ENCODE results near the gene WDCP. TPM values are rescaled to one million over a fixed set of nuclear protein-coding genes. Genes with fewer than 3 reads are reported as not detected.
"Not testable (repeated sequence)": the region's sequence is repeated elsewhere in the genome, so short reads cannot be mapped to it uniquely, and the experiment has no call there.

WDCP gene
- total and polyA plus RNA-seq, 4 donors = 1.3 to 11.2 (median 5.9) TPM

GRCh38 chr2:24020244-24020643 is 26.9 kb downstream of the WDCP start:
- H3K4me1 ChIP-seq (ENCODE audit: control insufficient read depth in 1 of 2, insufficient read depth in 2 of 2, low read length in 2 of 2) = no peaks in the 10 kb centered on the region
- 82 to 85% methylated on average over 4 of the region's 4 CpGs for WGBS, 2 donors
- intact Hi-C loops (cut with DNase I) = no loop called here
- no peaks in the 10 kb centered on the region for H3K9me3 ChIP-seq (ENCODE audit: control insufficient read depth, low read length)
- no peaks in the 10 kb centered on the region for H3K27me3 ChIP-seq (ENCODE audit: control insufficient read depth in 1 of 2, insufficient read depth in 2 of 2, low read length in 1 of 2)
- H3K4me3 ChIP-seq (ENCODE audit: low read length in 2 of 2) = no peak overlapping the region
- H3K36me3 ChIP-seq (ENCODE audit: control insufficient read depth in 1 of 2, insufficient read depth in 2 of 2, low read length in 1 of 2) = peaks cover 0 to 4% of the 10 kb centered on the region in 2 donors
- no peak overlapping the region for H3K27ac ChIP-seq (ENCODE audit: low read depth in 1 of 2, low read length in 2 of 2)
- DNase-seq = no peak
- no peak for ATAC-seq (ENCODE audit: low FRiP score)

GRCh38 chr2:24019729-24020128 is 27.5 kb downstream of the WDCP start:
- H3K4me3 ChIP-seq (ENCODE audit: low read length in 2 of 2) = no peak overlapping the region
- DNase-seq (no peak), ATAC-seq (ENCODE audit: low FRiP score) (no peak)
- no peak overlapping the region for H3K27ac ChIP-seq (ENCODE audit: low read depth in 1 of 2, low read length in 2 of 2)
- H3K27me3 ChIP-seq (ENCODE audit: control insufficient read depth in 1 of 2, insufficient read depth in 2 of 2, low read length in 1 of 2) = no peaks in the 10 kb centered on the region
- peaks cover 0 to 4% of the 10 kb centered on the region in 2 donors for H3K36me3 ChIP-seq (ENCODE audit: control insufficient read depth in 1 of 2, insufficient read depth in 2 of 2, low read length in 1 of 2)
- no peaks in the 10 kb centered on the region for H3K4me1 ChIP-seq (ENCODE audit: control insufficient read depth in 1 of 2, insufficient read depth in 2 of 2, low read length in 2 of 2)
- WGBS, 2 donors = 87 to 91% methylated on average over 5 of the region's 5 CpGs
- intact Hi-C loops (cut with DNase I) = no loop called here
- H3K9me3 ChIP-seq (ENCODE audit: control insufficient read depth, low read length) = no peaks in the 10 kb centered on the region

DNA sequence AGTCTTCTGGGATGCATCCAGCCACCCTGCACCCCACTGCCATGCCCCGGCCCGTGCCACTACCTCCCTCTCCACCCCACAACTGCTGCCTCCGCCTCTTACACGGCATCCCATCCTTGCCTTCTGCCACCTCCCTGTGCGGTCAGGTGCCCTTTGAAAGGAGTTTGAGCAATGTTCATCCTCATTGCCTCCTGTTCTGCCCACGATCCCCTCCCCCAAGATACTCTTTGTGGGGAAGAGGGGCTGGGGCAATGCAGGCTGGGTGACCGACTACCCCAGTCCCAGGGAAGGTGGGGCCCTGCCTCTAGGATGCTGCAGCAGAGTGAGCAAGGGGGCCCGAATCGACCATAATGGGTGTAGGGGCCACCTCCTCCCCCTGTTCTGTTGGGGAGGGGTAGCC is 28.9 kb downstream of the WDCP start:
- Histone ChIP-seq H3K36me3 (ENCODE audit: control insufficient read depth in 1 of 2, insufficient read depth in 2 of 2, low read length in 1 of 2) (no peaks in the 10 kb centered on the region), H3K27ac (ENCODE audit: low read depth in 1 of 2, low read length in 2 of 2) (no peak overlapping the region), H3K4me3 (ENCODE audit: low read length in 2 of 2) (no peak overlapping the region), H3K27me3 (ENCODE audit: control insufficient read depth in 1 of 2, insufficient read depth in 2 of 2, low read length in 1 of 2) (no peaks in the 10 kb centered on the region), H3K4me1 (ENCODE audit: control insufficient read depth in 1 of 2, insufficient read depth in 2 of 2, low read length in 2 of 2) (no peaks in the 10 kb centered on the region), H3K9me3 (ENCODE audit: control insufficient read depth, low read length) (no peaks in the 10 kb centered on the region)
- intact Hi-C loops (cut with DNase I) = no loop called here
- DNase-seq (no peak), ATAC-seq (ENCODE audit: low FRiP score) (no peak)
- 83 to 87% methylated on average over 9 of the region's 9 CpGs for WGBS, 2 donors

DNA sequence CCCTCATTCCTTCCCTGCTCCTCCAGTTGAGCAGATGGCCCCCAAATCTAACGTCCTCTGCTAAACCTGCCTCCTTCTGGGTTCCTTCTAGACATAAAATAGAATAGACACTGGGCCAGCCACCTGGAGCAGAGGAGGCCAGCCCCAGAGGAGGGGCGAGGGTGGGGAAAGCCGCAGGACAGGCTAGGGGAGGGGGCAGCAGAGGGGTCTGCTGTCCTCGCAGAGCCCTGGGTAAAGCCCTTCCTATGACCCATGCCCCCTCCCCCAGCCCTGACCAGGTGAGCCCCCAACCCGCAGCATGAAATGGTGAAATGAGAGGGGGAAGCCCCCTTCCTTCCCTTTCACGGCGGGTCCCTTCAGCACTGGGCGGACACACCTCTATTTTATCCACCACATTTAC is 29.5 kb downstream of the WDCP start:
- Histone ChIP-seq H3K27ac (ENCODE audit: low read depth in 1 of 2, low read length in 2 of 2) (no peak overlapping the region), H3K9me3 (ENCODE audit: control insufficient read depth, low read length) (no peaks in the 10 kb centered on the region), H3K4me1 (ENCODE audit: control insufficient read depth in 1 of 2, insufficient read depth in 2 of 2, low read length in 2 of 2) (no peaks in the 10 kb centered on the region), H3K27me3 (ENCODE audit: control insufficient read depth in 1 of 2, insufficient read depth in 2 of 2, low read length in 1 of 2) (no peaks in the 10 kb centered on the region), H3K4me3 (ENCODE audit: low read length in 2 of 2) (no peak overlapping the region), H3K36me3 (ENCODE audit: control insufficient read depth in 1 of 2, insufficient read depth in 2 of 2, low read length in 1 of 2) (no peaks in the 10 kb centered on the region)
- DNase-seq (no peak), ATAC-seq (ENCODE audit: low FRiP score) (no peak)
- 81 to 84% methylated on average over 8 of the region's 8 CpGs for WGBS, 2 donors
- intact Hi-C loops (cut with DNase I) = no loop called here

DNA sequence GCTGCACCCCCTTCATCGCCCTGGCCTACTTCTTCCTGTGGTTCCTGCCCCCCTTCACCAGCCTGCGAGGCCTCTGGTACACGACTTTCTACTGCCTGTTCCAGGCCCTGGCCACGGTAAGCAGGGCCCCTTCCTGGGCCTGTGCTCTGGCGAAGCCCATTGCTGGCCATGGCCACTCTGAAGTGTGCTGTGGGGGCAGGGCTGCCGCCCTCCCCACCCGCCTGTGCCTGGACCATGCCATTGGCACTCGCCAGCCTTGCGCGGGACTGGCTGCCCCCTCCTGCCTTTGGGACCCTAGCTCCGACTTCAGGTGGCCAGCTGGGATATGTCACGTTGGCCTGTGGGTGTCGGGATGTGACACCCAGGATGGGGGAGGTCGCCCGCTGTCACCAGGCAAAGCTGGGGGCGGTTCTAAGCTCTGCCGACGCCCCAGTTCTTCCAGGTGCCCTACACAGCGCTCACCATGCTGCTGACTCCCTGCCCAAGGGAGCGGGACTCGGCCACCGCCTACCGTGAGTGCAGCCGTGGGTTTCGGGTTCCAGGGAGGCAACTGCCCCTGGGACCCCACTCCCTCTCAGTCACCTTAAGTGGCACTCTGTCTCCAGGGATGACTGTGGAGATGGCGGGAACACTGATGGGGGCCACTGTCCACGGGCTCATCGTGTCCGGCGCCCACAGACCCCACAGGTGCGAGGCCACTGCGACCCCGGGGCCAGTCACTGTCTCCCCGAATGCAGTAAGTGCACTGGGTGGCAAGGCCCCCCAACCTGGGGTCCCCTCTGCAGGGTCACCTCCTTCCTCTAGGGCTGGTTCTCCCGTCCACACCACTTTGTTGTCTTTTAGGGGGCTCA is 30.1 kb downstream of the WDCP start:
- ATAC-seq (ENCODE audit: low FRiP score) (no peak), DNase-seq (peak in 1 of 2 donors; percentile 65)
- Histone ChIP-seq H3K27me3 (ENCODE audit: control insufficient read depth in 1 of 2, insufficient read depth in 2 of 2, low read length in 1 of 2) (no peaks in the 10 kb centered on the region), H3K4me3 (ENCODE audit: low read length in 2 of 2) (no peak overlapping the region), H3K36me3 (ENCODE audit: control insufficient read depth in 1 of 2, insufficient read depth in 2 of 2, low read length in 1 of 2) (no peaks in the 10 kb centered on the region), H3K4me1 (ENCODE audit: control insufficient read depth in 1 of 2, insufficient read depth in 2 of 2, low read length in 2 of 2) (no peaks in the 10 kb centered on the region), H3K27ac (ENCODE audit: low read depth in 1 of 2, low read length in 2 of 2) (no peak overlapping the region), H3K9me3 (ENCODE audit: control insufficient read depth, low read length) (no peaks in the 10 kb centered on the region)
- 89 to 92% methylated on average over 35 of the region's 35 CpGs for WGBS, 2 donors
- intact Hi-C loops (cut with DNase I) = no loop called here

- intact Hi-C loops (cut with DNase I) = no loop called here
- H3K9me3 ChIP-seq (ENCODE audit: control insufficient read depth, low read length) = no peaks in the 10 kb centered on the region
- H3K4me3 ChIP-seq (ENCODE audit: low read length in 2 of 2) = no peak overlapping the region
- no peaks in the 10 kb centered on the region for H3K4me1 ChIP-seq (ENCODE audit: control insufficient read depth in 1 of 2, insufficient read depth in 2 of 2, low read length in 2 of 2)
- ATAC-seq (ENCODE audit: low FRiP score) (no peak), DNase-seq (peak in 1 of 2 donors; percentile 55)
- H3K27me3 ChIP-seq (ENCODE audit: control insufficient read depth in 1 of 2, insufficient read depth in 2 of 2, low read length in 1 of 2) = no peaks in the 10 kb centered on the region
- no peaks in the 10 kb centered on the region for H3K36me3 ChIP-seq (ENCODE audit: control insufficient read depth in 1 of 2, insufficient read depth in 2 of 2, low read length in 1 of 2)
- WGBS, 2 donors = 82 to 87% methylated on average over 8 to 9 of the region's 9 CpGs
- no peak overlapping the region for H3K27ac ChIP-seq (ENCODE audit: low read depth in 1 of 2, low read length in 2 of 2)
These were observed 30.8 kb downstream of the WDCP start for GRCh38 chr2:24016376-24016761.

DNA sequence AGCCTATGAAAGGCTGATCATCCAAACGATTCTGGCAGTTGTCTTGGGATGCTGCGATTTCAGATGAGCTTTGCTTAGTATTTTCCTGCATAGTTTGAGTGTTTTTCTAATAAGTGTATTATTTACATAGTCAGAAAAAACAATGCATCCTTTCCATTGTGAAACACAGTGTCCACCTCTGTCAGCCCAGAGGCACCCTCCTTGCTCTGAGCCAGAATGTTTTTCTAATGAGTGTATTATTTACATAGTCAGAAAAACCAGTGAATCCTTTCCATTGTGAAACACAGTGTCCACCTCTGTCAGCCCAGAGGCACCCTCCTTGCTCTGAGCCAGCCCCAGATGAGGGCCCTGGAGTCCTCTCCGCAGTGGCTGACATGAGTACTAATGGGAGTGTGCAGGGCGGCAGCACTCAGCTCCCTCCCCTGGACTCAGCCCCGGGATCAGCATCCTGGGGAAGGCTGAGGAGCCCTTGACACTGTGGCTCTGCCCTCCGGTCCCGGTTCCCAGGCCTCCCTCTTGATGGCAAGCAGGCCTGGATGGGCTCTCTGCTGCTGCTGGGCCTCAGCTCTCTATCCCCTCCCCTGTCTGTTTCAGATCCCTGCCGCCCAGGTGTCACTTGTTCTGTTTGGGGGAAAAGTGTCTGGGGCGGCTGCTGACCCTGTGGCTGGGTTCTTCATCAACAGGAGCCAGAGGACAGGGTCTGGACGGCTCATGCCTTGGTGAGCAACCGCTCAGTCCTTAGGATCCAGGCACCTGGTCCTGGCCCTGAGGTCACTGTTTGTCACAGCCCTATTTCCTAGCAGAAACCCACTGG is 31.4 kb downstream of the WDCP start:
- no peaks in the 10 kb centered on the region for H3K27me3 ChIP-seq (ENCODE audit: control insufficient read depth in 1 of 2, insufficient read depth in 2 of 2, low read length in 1 of 2)
- H3K9me3 ChIP-seq (ENCODE audit: control insufficient read depth, low read length) = no peaks in the 10 kb centered on the region
- no peak overlapping the region for H3K4me3 ChIP-seq (ENCODE audit: low read length in 2 of 2)
- H3K4me1 ChIP-seq (ENCODE audit: control insufficient read depth in 1 of 2, insufficient read depth in 2 of 2, low read length in 2 of 2) = no peaks in the 10 kb centered on the region
- H3K36me3 ChIP-seq (ENCODE audit: control insufficient read depth in 1 of 2, insufficient read depth in 2 of 2, low read length in 1 of 2) = no peaks in the 10 kb centered on the region
- no peak for ATAC-seq (ENCODE audit: low FRiP score)
- no peak for DNase-seq
- intact Hi-C loops (cut with DNase I) = no loop called here
- WGBS, 2 donors = 70 to 77% methylated on average over 11 of the region's 11 CpGs
- no peak overlapping the region for H3K27ac ChIP-seq (ENCODE audit: low read depth in 1 of 2, low read length in 2 of 2)

DNA sequence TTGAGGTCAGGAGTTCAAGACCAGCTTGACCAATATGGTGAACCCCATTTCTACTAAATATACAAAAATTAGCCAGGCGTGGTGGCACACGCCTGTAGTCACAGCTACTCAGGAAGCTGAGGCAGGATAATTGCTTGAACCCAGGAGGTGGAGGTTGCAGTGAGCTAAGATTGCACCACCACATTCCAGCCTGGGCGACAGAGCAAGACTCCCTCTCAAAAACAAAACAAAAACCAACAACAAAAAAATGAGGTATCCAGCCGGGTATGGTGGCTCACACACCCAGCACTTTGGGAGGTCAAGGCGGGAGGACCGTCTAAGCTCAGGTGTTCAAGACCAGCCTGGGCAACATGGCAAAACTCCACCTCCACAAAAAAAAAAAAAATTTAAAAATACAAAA is 32.3 kb downstream of the WDCP start:
- H3K27me3 ChIP-seq (ENCODE audit: control insufficient read depth in 1 of 2, insufficient read depth in 2 of 2, low read length in 1 of 2); intact Hi-C loops (cut with DNase I); DNase-seq; H3K9me3 ChIP-seq (ENCODE audit: control insufficient read depth, low read length); H3K4me3 ChIP-seq (ENCODE audit: low read length in 2 of 2); H3K4me1 ChIP-seq (ENCODE audit: control insufficient read depth in 1 of 2, insufficient read depth in 2 of 2, low read length in 2 of 2); ATAC-seq (ENCODE audit: low FRiP score); H3K27ac ChIP-seq (ENCODE audit: low read depth in 1 of 2, low read length in 2 of 2); H3K36me3 ChIP-seq (ENCODE audit: control insufficient read depth in 1 of 2, insufficient read depth in 2 of 2, low read length in 1 of 2): not testable (repeated sequence)
- 90 to 94% methylated on average over 6 of the region's 6 CpGs for WGBS, 2 donors
